GM12874 (cell line): ENCODE measurements around the gene DMRTC2.

Experiments
- CTCF ChIP-seq: IDR thresholded peaks from 2 replicates; pipeline ENCODE4 v1.5.1; 2011; ENCODE audit warnings: low read depth, mild to moderate bottlenecking, control low read depth, low read length, moderate library complexity; ENCODE audit not compliant: insufficient read depth

DMRTC2 gene

GRCh38 chr19:41887711-41888382 lies 43.0 kb downstream of the DMRTC2 start:
- TF ChIP-seq CTCF: peak; percentile 35; the same call in 1 of the 2 replicates

- no peak for TF ChIP-seq CTCF
Measured at GRCh38 chr19:41888926-41889325, 44.1 kb downstream of the DMRTC2 start.

- no peak for TF ChIP-seq CTCF
Measured at GRCh38 chr19:41889896-41890295, 45.1 kb downstream of the DMRTC2 start.

- no peak for TF ChIP-seq CTCF
Measured at GRCh38 chr19:41890936-41891335, 46.1 kb downstream of the DMRTC2 start.

GRCh38 chr19:41892173-41892902 lies 47.5 kb downstream of the DMRTC2 start:
- no peak for TF ChIP-seq CTCF

- TF ChIP-seq CTCF: peak; percentile 29; the same call in 1 of the 2 replicates
Measured at GRCh38 chr19:41893899-41894298, 49.1 kb downstream of the DMRTC2 start.

- no peak for TF ChIP-seq CTCF
Measured at GRCh38 chr19:41894350-41894749, 49.5 kb downstream of the DMRTC2 start.
